Measurements from ENCODE around the gene ITPRID1.

Gene ITPRID1

DNA sequence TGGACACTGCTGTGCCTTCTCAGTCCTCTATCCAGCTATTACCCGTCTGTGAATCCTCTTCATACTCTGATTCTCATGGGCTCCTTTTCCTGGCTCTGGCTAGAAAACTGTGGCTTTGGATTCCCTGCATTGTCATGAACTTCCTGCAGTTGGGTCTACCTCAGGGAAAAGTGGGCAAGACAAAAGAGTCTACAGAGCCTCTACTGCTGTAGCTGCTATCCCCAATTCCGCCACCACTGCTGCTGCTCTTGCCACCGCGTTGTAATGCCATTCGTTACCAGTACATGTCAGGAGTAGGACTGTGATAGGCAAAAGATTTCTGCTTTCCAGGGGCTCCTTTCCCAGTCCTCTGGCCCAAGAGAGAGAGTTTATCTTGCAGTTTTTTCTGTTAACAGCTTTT is 149.2 kb downstream of the ITPRID1 start:
- no peak for TF ChIP-seq ESRRG (CRISPR knock-in tag; IDR thresholded peaks at IDR 0.05)
- ATAC-seq: peak; percentile 63; the same call in 2 of the 3 replicates

GRCh38 chr7:31664890-31665289 is 151.0 kb downstream of the ITPRID1 start:
- no peak for ATAC-seq
- TF ChIP-seq, protein P1, sequence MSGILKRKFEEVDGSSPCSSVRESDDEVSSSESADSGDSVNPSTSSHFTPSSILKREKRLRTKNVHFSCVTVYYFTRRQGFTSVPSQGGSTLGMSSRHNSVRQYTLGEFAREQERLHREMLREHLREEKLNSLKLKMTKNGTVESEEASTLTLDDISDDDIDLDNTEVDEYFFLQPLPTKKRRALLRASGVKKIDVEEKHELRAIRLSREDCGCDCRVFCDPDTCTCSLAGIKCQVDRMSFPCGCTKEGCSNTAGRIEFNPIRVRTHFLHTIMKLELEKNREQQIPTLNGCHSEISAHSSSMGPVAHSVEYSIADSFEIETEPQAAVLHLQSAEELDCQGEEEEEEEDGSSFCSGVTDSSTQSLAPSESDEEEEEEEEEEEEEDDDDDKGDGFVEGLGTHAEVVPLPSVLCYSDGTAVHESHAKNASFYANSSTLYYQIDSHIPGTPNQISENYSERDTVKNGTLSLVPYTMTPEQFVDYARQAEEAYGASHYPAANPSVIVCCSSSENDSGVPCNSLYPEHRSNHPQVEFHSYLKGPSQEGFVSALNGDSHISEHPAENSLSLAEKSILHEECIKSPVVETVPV (CRISPR knock-in tag; IDR thresholded peaks at IDR 0.05): no peak
- TF ChIP-seq CSDC2 (CRISPR knock-in tag; IDR thresholded peaks at IDR 0.05) (no peak), ZFP30 (CRISPR knock-in tag; IDR thresholded peaks at IDR 0.05) (no peak), TSHZ2 (CRISPR knock-in tag; IDR thresholded peaks at IDR 0.05) (no peak), ZNF565 (CRISPR knock-in tag; conservative IDR thresholded peaks at IDR 0.05; ENCODE audit: low read depth) (no peak), TOX (CRISPR knock-in tag; IDR thresholded peaks at IDR 0.05; ENCODE audit: borderline replicate concordance) (no peak), ESRRG (CRISPR knock-in tag; IDR thresholded peaks at IDR 0.05) (no peak), ZFP3 (CRISPR knock-in tag; IDR thresholded peaks at IDR 0.05) (no peak), ZC3H10 (CRISPR knock-in tag; IDR thresholded peaks at IDR 0.05) (no peak), BACH2 (CRISPR knock-in tag; IDR thresholded peaks at IDR 0.05; ENCODE audit: borderline replicate concordance) (no peak), RARB (CRISPR knock-in tag; IDR thresholded peaks at IDR 0.05) (no peak), TCF4 (CRISPR knock-in tag; IDR thresholded peaks at IDR 0.05; ENCODE audit: borderline replicate concordance) (no peak), OSR1 (CRISPR knock-in tag; IDR thresholded peaks at IDR 0.05) (no peak), ZNF8 (CRISPR knock-in tag; IDR thresholded peaks at IDR 0.05) (no peak), GLIS3 (CRISPR knock-in tag; IDR thresholded peaks at IDR 0.05) (no peak)
- TF ChIP-seq, protein P2, sequence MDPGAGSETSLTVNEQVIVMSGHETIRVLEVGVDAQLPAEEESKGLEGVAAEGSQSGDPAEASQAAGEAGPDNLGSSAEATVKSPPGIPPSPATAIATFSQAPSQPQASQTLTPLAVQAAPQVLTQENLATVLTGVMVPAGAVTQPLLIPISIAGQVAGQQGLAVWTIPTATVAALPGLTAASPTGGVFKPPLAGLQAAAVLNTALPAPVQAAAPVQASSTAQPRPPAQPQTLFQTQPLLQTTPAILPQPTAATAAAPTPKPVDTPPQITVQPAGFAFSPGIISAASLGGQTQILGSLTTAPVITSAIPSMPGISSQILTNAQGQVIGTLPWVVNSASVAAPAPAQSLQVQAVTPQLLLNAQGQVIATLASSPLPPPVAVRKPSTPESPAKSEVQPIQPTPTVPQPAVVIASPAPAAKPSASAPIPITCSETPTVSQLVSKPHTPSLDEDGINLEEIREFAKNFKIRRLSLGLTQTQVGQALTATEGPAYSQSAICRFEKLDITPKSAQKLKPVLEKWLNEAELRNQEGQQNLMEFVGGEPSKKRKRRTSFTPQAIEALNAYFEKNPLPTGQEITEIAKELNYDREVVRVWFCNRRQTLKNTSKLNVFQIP (CRISPR knock-in tag; IDR thresholded peaks at IDR 0.05; ENCODE audit: borderline replicate concordance, low read depth): no peak

- TF ChIP-seq CSDC2 (CRISPR knock-in tag; IDR thresholded peaks at IDR 0.05): no peak
- TF ChIP-seq, protein P1 (CRISPR knock-in tag; IDR thresholded peaks at IDR 0.05): no peak
- TF ChIP-seq TCF4 (CRISPR knock-in tag; IDR thresholded peaks at IDR 0.05; ENCODE audit: borderline replicate concordance): no peak
- no peak for TF ChIP-seq ZC3H10 (CRISPR knock-in tag; IDR thresholded peaks at IDR 0.05)
- TF ChIP-seq OSR1 (CRISPR knock-in tag; IDR thresholded peaks at IDR 0.05): no peak
- no peak for TF ChIP-seq ZFP3 (CRISPR knock-in tag; IDR thresholded peaks at IDR 0.05)
- TF ChIP-seq TSHZ2 (CRISPR knock-in tag; IDR thresholded peaks at IDR 0.05): no peak
- no peak for TF ChIP-seq TOX (CRISPR knock-in tag; IDR thresholded peaks at IDR 0.05; ENCODE audit: borderline replicate concordance)
- TF ChIP-seq SNAI2 (CRISPR knock-in tag; IDR thresholded peaks at IDR 0.05): no peak
- no peak for TF ChIP-seq ESRRG (CRISPR knock-in tag; IDR thresholded peaks at IDR 0.05)
- no peak for TF ChIP-seq GLIS3 (CRISPR knock-in tag; IDR thresholded peaks at IDR 0.05)
- no peak for TF ChIP-seq ISL1 (CRISPR knock-in tag; IDR thresholded peaks at IDR 0.05)
- ATAC-seq: no peak
These were observed 151.7 kb downstream of the ITPRID1 start for GRCh38 chr7:31665546-31665945.
